GM19372 (cell line): ENCODE data around the gene GPD1L.
"Not testable (repeated sequence)": the region's sequence is repeated elsewhere in the genome, so short reads cannot be mapped to it uniquely, and the experiment has no call there.

Experiments
- ATAC-seq: cut with Tn5 transposase; IDR thresholded peaks from one replicate; pipeline ENCODE4 v1.9.1; 2021; ENCODE audit warnings: mild to moderate bottlenecking, low read depth, moderate library complexity; ENCODE audit not compliant: unreplicated experiment

GPD1L gene

GRCh38 chr3:32105291-32106131, 909 bp upstream of the GPD1L start:
- ATAC-seq = no peak

- no peak for ATAC-seq
These were observed 526 bp downstream of the GPD1L start for GRCh38 chr3:32106929-32107362.

DNA sequence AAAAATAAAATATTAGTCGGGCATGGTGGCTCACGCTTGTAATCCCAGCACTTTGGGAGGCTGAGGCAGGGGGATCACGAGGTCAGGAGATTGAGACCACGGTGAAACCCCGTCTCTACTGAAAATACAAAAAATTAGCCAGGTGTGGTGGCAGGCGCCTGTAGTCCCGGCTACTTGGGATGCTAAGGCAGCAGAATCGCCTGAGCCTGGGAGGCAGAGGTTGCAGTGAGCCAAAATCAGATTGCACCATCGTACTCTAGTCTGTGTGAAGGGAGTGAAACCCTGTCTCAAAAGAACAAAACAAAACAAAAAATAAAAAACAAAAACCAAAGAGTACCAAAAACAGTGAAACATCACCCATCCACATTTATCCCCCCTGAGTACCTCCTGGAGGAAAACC, 1.8 kb downstream of the GPD1L start:
- ATAC-seq = not testable (repeated sequence)

- ATAC-seq = no peak
These were observed 2.8 kb downstream of the GPD1L start for GRCh38 chr3:32109256-32109655.

GRCh38 chr3:32110233-32110760, 3.9 kb downstream of the GPD1L start:
- ATAC-seq = no peak

- no peak for ATAC-seq
These were observed 5.1 kb downstream of the GPD1L start for GRCh38 chr3:32111560-32111959.

DNA sequence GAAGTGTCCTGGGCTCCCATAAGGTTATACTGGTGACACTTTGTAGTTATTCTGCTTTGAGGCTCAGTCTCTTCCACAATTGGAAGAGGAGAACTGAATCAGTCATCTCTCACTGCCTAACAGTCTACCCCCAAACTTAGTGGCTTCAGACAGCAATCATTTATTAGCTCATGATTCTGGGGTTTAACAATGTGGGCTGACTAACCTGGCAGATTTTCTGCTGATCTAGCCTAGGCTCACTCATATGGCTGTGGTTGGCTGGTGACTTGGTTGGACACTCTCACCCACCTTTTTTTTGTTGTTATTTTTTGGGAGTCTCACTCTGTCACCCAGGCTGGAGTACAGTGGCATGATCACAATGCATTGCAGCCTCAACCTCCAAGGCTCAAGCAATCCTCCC, 7.1 kb downstream of the GPD1L start:
- no peak for ATAC-seq

- ATAC-seq = no peak
These were observed 7.6 kb downstream of the GPD1L start for GRCh38 chr3:32113981-32114545.

DNA sequence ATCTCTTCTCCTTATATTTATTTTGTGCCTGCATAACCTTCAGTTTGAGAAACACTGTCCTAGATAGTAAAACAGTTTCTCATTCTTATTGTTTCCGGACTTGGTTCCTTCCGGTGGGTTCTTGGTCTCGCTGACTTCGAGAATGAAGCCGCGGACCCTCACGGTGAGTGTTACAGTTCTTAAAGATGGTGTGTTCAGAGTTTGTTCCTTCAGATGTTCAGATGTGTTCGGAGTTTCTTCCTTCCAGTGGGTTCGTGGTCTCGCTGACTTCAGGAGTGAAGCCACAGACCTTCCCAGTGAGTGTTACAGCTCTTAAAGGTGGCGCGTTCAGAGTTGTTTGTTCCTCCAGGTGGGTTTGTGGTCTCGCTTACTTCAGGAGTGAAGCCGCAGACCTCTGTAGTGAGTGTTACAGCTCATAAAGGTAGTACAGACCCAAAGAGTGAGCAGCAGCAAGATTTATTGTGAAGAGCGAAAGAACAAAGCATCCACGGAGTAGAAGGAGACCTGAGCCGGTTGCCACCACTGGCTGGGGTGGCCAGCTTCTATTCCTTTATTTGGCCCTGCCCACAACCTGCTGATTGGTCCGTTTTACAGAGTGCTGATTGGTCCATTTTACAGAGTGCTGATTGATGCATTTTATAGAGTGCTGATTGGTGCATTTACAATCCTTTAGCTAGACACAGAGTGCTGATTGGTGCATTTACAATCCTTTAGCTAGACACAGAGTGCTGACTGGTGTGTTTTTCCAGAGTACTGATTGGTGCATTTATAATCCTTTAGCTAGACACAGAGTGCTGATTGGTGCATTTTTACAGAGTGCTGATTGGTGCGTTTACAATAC, 8.3 kb downstream of the GPD1L start:
- not testable (repeated sequence) for ATAC-seq

DNA sequence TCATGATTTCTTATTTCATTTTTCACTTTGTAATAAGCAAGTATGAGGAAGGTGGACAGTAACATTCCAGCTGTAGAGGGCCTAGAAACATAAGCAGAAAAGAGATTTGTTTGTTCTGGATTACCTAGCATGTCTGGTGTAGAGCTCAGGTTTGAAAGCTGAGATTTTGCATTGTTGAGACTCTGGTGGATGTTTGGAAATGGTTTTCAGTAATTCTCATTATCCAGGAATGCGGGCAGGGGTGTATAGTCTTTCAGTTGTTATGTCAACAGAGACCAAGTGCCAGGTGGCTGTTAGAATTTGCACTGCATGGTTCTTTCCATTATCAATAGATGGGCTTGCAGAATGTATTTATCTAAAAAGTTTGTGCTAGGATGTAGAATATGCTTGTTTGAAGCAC, 10.9 kb downstream of the GPD1L start:
- no peak for ATAC-seq

GRCh38 chr3:32118215-32118614, 11.8 kb downstream of the GPD1L start:
- ATAC-seq = no peak

DNA sequence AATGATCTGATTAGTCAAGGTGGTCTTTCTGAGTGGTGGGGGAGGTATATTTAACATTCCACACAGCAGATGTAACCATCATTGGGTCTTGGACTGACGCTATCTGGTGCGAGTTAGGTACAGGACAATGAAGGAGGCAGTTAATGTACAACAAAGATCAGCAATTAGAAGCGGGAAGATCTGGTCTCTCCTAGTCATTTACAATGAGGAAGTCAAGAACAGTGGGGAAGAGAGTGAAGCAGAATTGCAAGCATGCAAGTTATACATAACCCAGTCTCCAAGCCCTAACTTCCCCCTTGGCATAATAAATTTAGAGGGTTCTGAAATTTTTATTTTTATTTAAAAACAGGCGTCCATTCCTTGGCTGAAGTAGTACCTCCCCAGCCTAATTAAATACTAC, 14.1 kb downstream of the GPD1L start:
- ATAC-seq = no peak

DNA sequence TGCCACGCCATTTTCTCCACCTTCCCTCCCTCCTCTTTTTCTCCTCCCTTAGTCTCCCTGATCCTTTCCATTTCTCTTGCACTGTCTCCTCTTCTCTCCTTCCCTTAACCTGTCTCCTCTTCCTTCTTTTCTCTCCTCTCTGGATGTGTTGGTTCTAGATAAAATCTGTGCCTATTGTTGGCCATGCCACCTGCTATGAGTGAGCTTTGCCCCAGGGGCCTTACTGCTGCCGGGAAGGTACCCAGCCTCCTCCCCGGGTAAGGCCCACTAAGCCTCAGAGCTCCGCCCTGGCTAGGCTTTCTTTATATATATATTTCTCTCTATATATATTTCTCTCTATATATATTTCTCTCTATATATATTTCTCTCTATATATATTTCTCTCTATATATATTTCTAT, 14.7 kb downstream of the GPD1L start:
- ATAC-seq = no peak

DNA sequence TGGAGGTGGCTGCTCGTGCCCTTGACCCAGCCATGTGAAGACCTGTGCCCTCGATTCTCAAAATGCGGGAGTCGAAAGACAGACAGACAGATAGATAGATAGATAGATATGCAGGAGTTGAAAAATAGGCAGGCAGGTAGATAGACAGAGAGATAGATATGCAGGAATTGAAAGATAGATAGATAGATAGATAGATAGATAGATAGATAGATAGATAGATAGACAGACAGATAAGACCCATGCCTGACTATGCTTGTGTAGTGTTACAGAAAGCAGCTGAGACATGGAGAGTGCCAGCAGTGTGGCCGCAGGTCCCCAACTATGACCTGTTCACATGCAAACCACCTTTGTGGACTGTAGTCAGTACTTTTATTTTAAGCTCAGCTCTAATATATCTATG, 17.2 kb downstream of the GPD1L start:
- no peak for ATAC-seq

DNA sequence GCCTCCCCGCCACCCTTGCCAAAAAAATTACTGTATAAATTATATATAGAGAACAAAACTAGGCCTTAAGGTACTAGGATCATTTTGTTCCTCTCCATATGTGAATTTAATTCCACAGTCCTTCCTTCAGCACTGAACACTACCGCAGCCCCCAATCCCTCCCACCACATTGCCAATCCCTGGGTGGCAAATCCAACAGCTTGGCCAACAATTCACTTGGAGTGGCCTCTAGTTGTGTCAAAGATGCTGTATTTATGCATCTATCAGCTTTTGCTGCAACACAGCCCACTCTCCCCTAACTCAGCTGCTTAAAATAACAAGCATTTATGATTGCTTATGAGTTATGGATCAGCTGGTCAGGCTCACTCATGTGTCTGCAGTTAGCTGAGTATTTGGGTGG, 18.6 kb downstream of the GPD1L start:
- ATAC-seq = no peak

- ATAC-seq = no peak
These were observed 20.0 kb downstream of the GPD1L start for GRCh38 chr3:32126305-32127015.

GRCh38 chr3:32127219-32127826, 20.9 kb downstream of the GPD1L start:
- no peak for ATAC-seq

- ATAC-seq = no peak
These were observed 22.5 kb downstream of the GPD1L start for GRCh38 chr3:32128936-32129335.

DNA sequence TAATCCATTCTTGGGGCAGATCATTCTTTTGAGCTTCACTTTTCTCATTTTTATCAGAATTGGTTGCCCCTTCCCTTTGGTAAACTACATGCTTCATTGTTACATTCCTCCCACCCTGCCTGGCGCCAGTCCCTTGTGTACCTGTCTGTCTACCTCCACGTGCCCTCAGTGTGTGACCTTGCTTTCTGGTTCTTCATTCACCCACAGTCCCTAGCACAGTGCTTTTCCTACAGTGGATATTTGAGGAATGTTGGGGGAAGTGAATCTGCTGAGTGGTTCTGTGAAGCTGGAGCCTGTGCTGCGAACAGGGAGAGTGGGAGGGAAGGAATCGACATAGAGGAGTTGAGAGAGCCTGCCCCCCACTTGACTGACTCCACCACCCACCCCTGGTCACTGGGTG, 23.4 kb downstream of the GPD1L start:
- ATAC-seq = no peak

DNA sequence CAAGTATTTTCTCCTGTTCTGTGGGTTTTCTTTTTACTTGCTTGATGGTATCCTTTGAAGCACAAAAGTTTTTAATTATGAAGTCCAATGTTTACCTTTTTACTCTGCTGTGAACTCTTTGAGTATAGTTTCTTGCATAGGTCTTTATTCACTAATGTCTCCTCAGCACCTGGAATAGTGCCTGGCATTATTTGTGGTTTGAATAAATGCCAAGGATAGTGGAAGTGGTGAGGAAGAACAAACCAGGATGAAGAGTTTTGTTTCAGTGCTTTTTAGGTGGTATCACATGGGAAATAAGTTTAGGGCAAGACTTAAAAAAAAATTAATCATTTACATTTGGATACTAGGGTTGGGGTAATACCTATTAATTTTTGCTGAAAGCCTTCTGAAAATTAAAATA, 25.7 kb downstream of the GPD1L start:
- no peak for ATAC-seq
